SK-N-SH (cell line): Measurements from ENCODE around the gene RGL1. TPM values are rescaled to one million over a fixed set of nuclear protein-coding genes. Genes with fewer than 3 reads are reported as not detected.

ENCODE experiments used
- CTCF ChIA-PET: fragments of 300-600, 350-600 bp; formaldehyde crosslinking; extraction: SDS; loops from one replicate; lab custom pipeline; 2021; lab: Yijun Ruan, JAX
- POLR2A ChIA-PET: fragments of 350-600 bp; sonication (Branson Sonifier 250); formaldehyde crosslinking; extraction: SDS; loops from one replicate; lab custom pipeline; 2020; ENCODE audit warnings: antibody characterized with exemption, inconsistent platforms; lab: Yijun Ruan, JAX
- DNase-seq: peaks from one replicate; pipeline ENCODE4 v3.0.0; 2012
- H2AFZ ChIP-seq: fragments of 200-600 bp; sonication (generic); 2 replicates; pipeline ENCODE4 v1.8.1; 2016; ENCODE audit warnings: antibody characterized with exemption, mild to moderate bottlenecking, low read depth
- H3F3A ChIP-seq: fragments of 200-600 bp; sonication (generic); replicated peaks from 2 replicates; pipeline ENCODE3; 2016; ENCODE audit warnings: antibody characterized with exemption, mild to moderate bottlenecking; ENCODE audit not compliant: insufficient read depth
- H3K27ac ChIP-seq, 2 experiments: fragments of 200-500 bp in 1 of 2; fragments of 200-600 bp in 1 of 2; sonication (Bioruptor generic) in 1 of 2; sonication (generic), shearing (Covaris generic) in 1 of 2; 2 replicates each; pipeline versions ENCODE4 v1.5.1 to v1.6.1; 2014 to 2016; ENCODE audit warnings: low read depth in 2 of 2, inconsistent platforms in 1 of 2, low read length in 1 of 2, mild to moderate bottlenecking in 1 of 2, mixed read lengths in 1 of 2
- H3K27me3 ChIP-seq: fragments of 200-600 bp; sonication (generic), shearing (Covaris generic); 2 replicates; pipeline ENCODE4 v1.6.1; 2016; ENCODE audit warnings: mixed run types; ENCODE audit not compliant: insufficient read depth
- H3K36me3 ChIP-seq, 2 experiments: fragments of 200-500 bp in 1 of 2; fragments of 200-600 bp in 1 of 2; sonication (Bioruptor generic) in 1 of 2; sonication (generic) in 1 of 2; replicated peaks in 1 of 2; 2 replicates each; pipeline versions ENCODE3 to v1.5.1; 2014 to 2016; ENCODE audit warnings: low read length in 1 of 2, mild to moderate bottlenecking in 1 of 2; ENCODE audit not compliant: insufficient read depth in 2 of 2, control insufficient read depth in 1 of 2
- H3K4me1 ChIP-seq, 2 experiments: fragments of 200-500 bp in 1 of 2; fragments of 200-600 bp in 1 of 2; sonication (Bioruptor generic) in 1 of 2; sonication (generic), shearing (Covaris generic) in 1 of 2; 2 replicates each; pipeline versions ENCODE4 v1.5.1 to v1.6.1; 2014 to 2016; ENCODE audit warnings: low read depth in 1 of 2, low read length in 1 of 2, mixed run types in 1 of 2; ENCODE audit not compliant: insufficient read depth in 2 of 2, control insufficient read depth in 1 of 2
- H3K4me2 ChIP-seq: fragments of 200-600 bp; sonication (generic), shearing (Covaris generic); 2 replicates; pipeline ENCODE4 v1.6.1; 2017; ENCODE audit warnings: mixed run types
- H3K4me3 ChIP-seq, 2 experiments: fragments of 200-500 bp in 1 of 2; fragments of 200-600 bp in 1 of 2; sonication (Bioruptor generic) in 1 of 2; sonication (generic), shearing (Covaris generic) in 1 of 2; 2 replicates each; pipeline versions ENCODE4 v1.5.1 to v1.8.1; 2014 to 2016; ENCODE audit warnings: low read depth in 2 of 2, inconsistent platforms in 1 of 2, low read length in 1 of 2, mild to moderate bottlenecking in 1 of 2, mixed read lengths in 1 of 2, moderate library complexity in 1 of 2
- H3K79me2 ChIP-seq: fragments of 200-600 bp; sonication (generic); 2 replicates; pipeline ENCODE4 v1.8.1; 2017; ENCODE audit warnings: mild to moderate bottlenecking; ENCODE audit not compliant: insufficient read depth
- H3K9ac ChIP-seq: fragments of 200-600 bp; sonication (generic); 2 replicates; pipeline ENCODE4 v1.6.1; 2017; ENCODE audit warnings: mixed run types
- H3K9me2 ChIP-seq: fragments of 200-600 bp; sonication (generic); 2 replicates; pipeline ENCODE4 v1.6.1; 2017; ENCODE audit warnings: mixed run types
- H3K9me3 ChIP-seq: fragments of 200-600 bp; sonication (generic); 2 replicates; pipeline ENCODE4 v1.6.1; 2017; ENCODE audit warnings: mixed run types, mild to moderate bottlenecking, moderate library complexity
- H4K20me1 ChIP-seq: fragments of 200-600 bp; sonication (generic); 2 replicates; pipeline ENCODE4 v1.6.1; 2017; ENCODE audit warnings: mild to moderate bottlenecking, mixed run types; ENCODE audit not compliant: insufficient read depth
- EP300 ChIP-seq, 2 experiments: IDR thresholded peaks; 2 replicates each; pipeline versions ENCODE4 v1.4.0 to v1.6.1; 2012; ENCODE audit warnings: borderline replicate concordance in 1 of 2, low read depth in 1 of 2, low read length in 1 of 2
- GATA2 ChIP-seq: sonication (generic); formaldehyde crosslinking; IDR thresholded peaks from 2 replicates; pipeline ENCODE4 v1.5.0; 2020; ENCODE audit warnings: mild to moderate bottlenecking, missing genetic modification reagents
- IRF3 ChIP-seq: fragments of 150-350 bp; IDR thresholded peaks from 2 replicates; pipeline ENCODE4 v1.6.1; 2016; ENCODE audit warnings: mild to moderate bottlenecking, low read depth, low read length
- MAX ChIP-seq: IDR thresholded peaks from 2 replicates; pipeline ENCODE4 v1.4.0; 2012; ENCODE audit warnings: low read depth
- NRF1 ChIP-seq: IDR thresholded peaks from 2 replicates; pipeline ENCODE4 v1.6.1; 2012; ENCODE audit warnings: low read depth, mild to moderate bottlenecking, low read length
- POLR2AphosphoS5 ChIP-seq: IDR thresholded peaks from 2 replicates; pipeline ENCODE4 v1.6.1; 2012; ENCODE audit warnings: low read depth, low read length
- RXRA ChIP-seq: IDR thresholded peaks from 2 replicates; pipeline ENCODE4 v1.4.0; 2012; ENCODE audit warnings: low read depth, mild to moderate bottlenecking, borderline replicate concordance
- SMC3 ChIP-seq: IDR thresholded peaks from 2 replicates; pipeline ENCODE4 v1.6.1; 2012; ENCODE audit warnings: low read depth, low read length, improper control_type of control experiment
- TAF1 ChIP-seq: IDR thresholded peaks from 2 replicates; pipeline ENCODE4 v1.6.1; 2012; ENCODE audit warnings: low read depth, mild to moderate bottlenecking, low read length, moderate library complexity, borderline replicate concordance
- TCF12 ChIP-seq: IDR thresholded peaks from 2 replicates; pipeline ENCODE4 v1.4.0; 2012
- YY1 ChIP-seq: IDR thresholded peaks from 2 replicates; pipeline ENCODE4 v1.4.0; 2012; ENCODE audit warnings: low read depth, mild to moderate bottlenecking
- WGBS: methylation state at CpG from one replicate; pipeline ENCODE4 v1.1.6; 2017; ENCODE audit warnings: low lambda C conversion rate; 5-methylcytosine and 5-hydroxymethylcytosine counted together
- polyA plus RNA-seq, 3 experiments: library from polyadenylated mRNA; depleted of rRNA; stranded (reverse); fragments of >200 nt; gene quantifications; 2 replicates each; pipeline ENCODE4 v1.2.3, GENCODE V29; 2012
- TF ChIP-seq, protein P1 (sequence below): fragments of 200-600 bp; sonication (generic); IDR thresholded peaks from 2 replicates; pipeline ENCODE4 v1.6.1; 2017; ENCODE audit warnings: antibody characterized with exemption, mild to moderate bottlenecking, moderate library complexity
- TF ChIP-seq, protein P2 (sequence below): IDR thresholded peaks from 2 replicates; pipeline ENCODE4 v1.6.1; 2012; ENCODE audit warnings: mild to moderate bottlenecking, low read depth, low read length, moderate library complexity

RGL1 gene
- polyA plus RNA-seq, 1 of the 3 experiments (the other 2 are of a cell fraction), result 8.3 TPM

DNA sequence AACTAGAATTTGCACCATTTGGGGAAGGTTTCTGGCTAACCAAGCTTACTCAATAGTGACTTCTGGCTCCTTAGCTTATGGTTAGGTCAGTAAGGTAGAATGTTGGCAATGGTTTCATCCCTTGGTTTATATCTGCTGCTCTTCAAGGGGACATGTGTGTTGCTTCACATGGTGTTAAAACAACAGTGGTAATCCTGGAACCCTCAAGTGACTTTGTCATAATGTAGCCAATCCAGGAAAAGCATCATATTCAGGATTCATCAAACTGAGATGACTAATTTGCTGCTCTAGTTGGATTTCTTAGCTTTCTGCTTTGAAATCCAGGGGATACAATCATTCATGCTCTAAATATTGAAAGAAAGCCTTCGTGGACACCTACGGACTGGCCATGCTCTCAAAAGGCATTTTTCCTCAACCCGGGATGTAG lies 108.7 kb downstream of the RGL1 start:
- Histone ChIP-seq H3K4me1 (peaks cover 15 to 29% of the 10 kb centered on the region in 2 experiments), H3K36me3 (peaks cover 21 to 77% of the 10 kb centered on the region in 2 experiments), H3K9me2 (no peaks in the 10 kb centered on the region), H3K4me2 (no peak overlapping the region), H3K9ac (no peak overlapping the region), H3K27me3 (no peaks in the 10 kb centered on the region), H3K27ac (no peak overlapping the region), H4K20me1 (no peaks in the 10 kb centered on the region), H2AFZ (no peak overlapping the region), H3K4me3 (no peak overlapping the region), H3K79me2 (no peaks in the 10 kb centered on the region), H3F3A (no peaks in the 10 kb centered on the region), H3K9me3 (no peaks in the 10 kb centered on the region)
- WGBS, result 95% methylated on average over 3 of the region's 3 CpGs
- POLR2A ChIA-PET, result no interaction called here
- TF ChIP-seq IRF3 (no peak), TAF1 (no peak), EP300 (IDR thresholded peaks at IDR 0.05; ENCODE audit: borderline replicate concordance in 1 of 2, low read depth in 1 of 2, low read length in 1 of 2) (no peak), MAX (no peak), TCF12 (no peak), SMC3 (no peak), YY1 (no peak)
- TF ChIP-seq, protein P1, sequence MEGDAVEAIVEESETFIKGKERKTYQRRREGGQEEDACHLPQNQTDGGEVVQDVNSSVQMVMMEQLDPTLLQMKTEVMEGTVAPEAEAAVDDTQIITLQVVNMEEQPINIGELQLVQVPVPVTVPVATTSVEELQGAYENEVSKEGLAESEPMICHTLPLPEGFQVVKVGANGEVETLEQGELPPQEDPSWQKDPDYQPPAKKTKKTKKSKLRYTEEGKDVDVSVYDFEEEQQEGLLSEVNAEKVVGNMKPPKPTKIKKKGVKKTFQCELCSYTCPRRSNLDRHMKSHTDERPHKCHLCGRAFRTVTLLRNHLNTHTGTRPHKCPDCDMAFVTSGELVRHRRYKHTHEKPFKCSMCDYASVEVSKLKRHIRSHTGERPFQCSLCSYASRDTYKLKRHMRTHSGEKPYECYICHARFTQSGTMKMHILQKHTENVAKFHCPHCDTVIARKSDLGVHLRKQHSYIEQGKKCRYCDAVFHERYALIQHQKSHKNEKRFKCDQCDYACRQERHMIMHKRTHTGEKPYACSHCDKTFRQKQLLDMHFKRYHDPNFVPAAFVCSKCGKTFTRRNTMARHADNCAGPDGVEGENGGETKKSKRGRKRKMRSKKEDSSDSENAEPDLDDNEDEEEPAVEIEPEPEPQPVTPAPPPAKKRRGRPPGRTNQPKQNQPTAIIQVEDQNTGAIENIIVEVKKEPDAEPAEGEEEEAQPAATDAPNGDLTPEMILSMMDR, result no peak
- TF ChIP-seq, protein P2, sequence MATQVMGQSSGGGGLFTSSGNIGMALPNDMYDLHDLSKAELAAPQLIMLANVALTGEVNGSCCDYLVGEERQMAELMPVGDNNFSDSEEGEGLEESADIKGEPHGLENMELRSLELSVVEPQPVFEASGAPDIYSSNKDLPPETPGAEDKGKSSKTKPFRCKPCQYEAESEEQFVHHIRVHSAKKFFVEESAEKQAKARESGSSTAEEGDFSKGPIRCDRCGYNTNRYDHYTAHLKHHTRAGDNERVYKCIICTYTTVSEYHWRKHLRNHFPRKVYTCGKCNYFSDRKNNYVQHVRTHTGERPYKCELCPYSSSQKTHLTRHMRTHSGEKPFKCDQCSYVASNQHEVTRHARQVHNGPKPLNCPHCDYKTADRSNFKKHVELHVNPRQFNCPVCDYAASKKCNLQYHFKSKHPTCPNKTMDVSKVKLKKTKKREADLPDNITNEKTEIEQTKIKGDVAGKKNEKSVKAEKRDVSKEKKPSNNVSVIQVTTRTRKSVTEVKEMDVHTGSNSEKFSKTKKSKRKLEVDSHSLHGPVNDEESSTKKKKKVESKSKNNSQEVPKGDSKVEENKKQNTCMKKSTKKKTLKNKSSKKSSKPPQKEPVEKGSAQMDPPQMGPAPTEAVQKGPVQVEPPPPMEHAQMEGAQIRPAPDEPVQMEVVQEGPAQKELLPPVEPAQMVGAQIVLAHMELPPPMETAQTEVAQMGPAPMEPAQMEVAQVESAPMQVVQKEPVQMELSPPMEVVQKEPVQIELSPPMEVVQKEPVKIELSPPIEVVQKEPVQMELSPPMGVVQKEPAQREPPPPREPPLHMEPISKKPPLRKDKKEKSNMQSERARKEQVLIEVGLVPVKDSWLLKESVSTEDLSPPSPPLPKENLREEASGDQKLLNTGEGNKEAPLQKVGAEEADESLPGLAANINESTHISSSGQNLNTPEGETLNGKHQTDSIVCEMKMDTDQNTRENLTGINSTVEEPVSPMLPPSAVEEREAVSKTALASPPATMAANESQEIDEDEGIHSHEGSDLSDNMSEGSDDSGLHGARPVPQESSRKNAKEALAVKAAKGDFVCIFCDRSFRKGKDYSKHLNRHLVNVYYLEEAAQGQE, result no peak
- CTCF ChIA-PET, result interaction anchor here (3.5 to 5.7 kb wide), 3 partner anchors 10 to 260 kb away, joined by 29 to 219 read pairs (median 34); partner anchors contain the start of gene APOBEC4
- no peak for DNase-seq

- no peaks in the 10 kb centered on the region for H4K20me1 ChIP-seq
- no peak overlapping the region for H3K27ac ChIP-seq
- H3K9me3 ChIP-seq, result no peaks in the 10 kb centered on the region
- H3K36me3 ChIP-seq, result peaks cover 21 to 77% of the 10 kb centered on the region in 2 experiments
- CTCF ChIA-PET, result interaction anchor here (0.7 to 5.7 kb wide), 7 partner anchors 11 to 280 kb away, joined by 3 to 219 read pairs (median 24); partner anchors contain the start of genes APOBEC4 and ARPC5
- no peaks in the 10 kb centered on the region for H3K79me2 ChIP-seq
- no peaks in the 10 kb centered on the region for H3F3A ChIP-seq
- no peak for DNase-seq
- no peak overlapping the region for H3K9ac ChIP-seq
- H3K9me2 ChIP-seq, result no peaks in the 10 kb centered on the region
- POLR2A ChIA-PET, result interaction anchor here (0.6 kb wide), 1 partner anchor 500 kb away, joined by 6 read pairs; no protein-coding TSS in a partner anchor
- no peak overlapping the region for H3K4me2 ChIP-seq
- peaks cover 15 to 29% of the 10 kb centered on the region in 2 experiments for H3K4me1 ChIP-seq
- WGBS, result 84% methylated on average over 3 of the region's 3 CpGs
- no peak overlapping the region for H2AFZ ChIP-seq
- no peak for TF ChIP-seq POLR2AphosphoS5
- no peak for TF ChIP-seq SMC3
- no peak for TF ChIP-seq GATA2 (CRISPR knock-in tag)
- no peak for TF ChIP-seq RXRA
- no peak for TF ChIP-seq NRF1
- TF ChIP-seq, all 33 proteins: peak for 0
- Histone ChIP-seq H3K4me3 (no peak overlapping the region), H3K27me3 (no peaks in the 10 kb centered on the region)
Measured at GRCh38 chr1:183914276-183914675, 109.4 kb downstream of the RGL1 start.
